ENCODE measurements around the gene TLNRD1.

Gene TLNRD1

GRCh38 chr15:81002331-81003096 is 1.8 kb downstream of the TLNRD1 start:
- DNase-seq: no peak

GRCh38 chr15:81003097-81003350 is 2.3 kb downstream of the TLNRD1 start:
- no peak for DNase-seq

- DNase-seq: no peak
Observed at GRCh38 chr15:81006124-81006523, 5.4 kb downstream of the TLNRD1 start.

- no peak for DNase-seq
Observed at GRCh38 chr15:81007428-81008064, 6.8 kb downstream of the TLNRD1 start.

GRCh38 chr15:81008312-81008711 is 7.6 kb downstream of the TLNRD1 start:
- DNase-seq: no peak

- no peak for DNase-seq
Observed at GRCh38 chr15:81010086-81010485, 9.4 kb downstream of the TLNRD1 start.

GRCh38 chr15:81011593-81011992 is 10.9 kb downstream of the TLNRD1 start:
- DNase-seq: peak; percentile 23

- no peak for DNase-seq
Observed at GRCh38 chr15:81012588-81012987, 11.9 kb downstream of the TLNRD1 start.

- no peak for DNase-seq
Observed at GRCh38 chr15:81013396-81013929, 12.7 kb downstream of the TLNRD1 start.

- DNase-seq: no peak
Observed at GRCh38 chr15:81014446-81015093, 13.8 kb downstream of the TLNRD1 start.

GRCh38 chr15:81015621-81016488 is 15.1 kb downstream of the TLNRD1 start:
- no peak for DNase-seq

- no peak for DNase-seq
Observed at GRCh38 chr15:81016489-81017068, 15.9 kb downstream of the TLNRD1 start.

GRCh38 chr15:81018197-81018596 is 17.5 kb downstream of the TLNRD1 start:
- DNase-seq: no peak

GRCh38 chr15:81021321-81021720 is 20.6 kb downstream of the TLNRD1 start:
- no peak for DNase-seq

GRCh38 chr15:81023483-81024264 is 23.0 kb downstream of the TLNRD1 start:
- peak; percentile 47 for DNase-seq

GRCh38 chr15:81024265-81024872 is 23.6 kb downstream of the TLNRD1 start:
- peak; percentile 28 for DNase-seq

GRCh38 chr15:81024936-81025335 is 24.2 kb downstream of the TLNRD1 start:
- DNase-seq: no peak

GRCh38 chr15:81025721-81026370 is 25.1 kb downstream of the TLNRD1 start:
- no peak for DNase-seq

GRCh38 chr15:81026836-81027599 is 26.3 kb downstream of the TLNRD1 start:
- peak; percentile 25 for DNase-seq

Measured in fibroblast of skin of abdomen (primary cell).